ENCODE data around the gene ARL6IP4.
A peak's percentile ranks its signal among the peaks of the same experiment; 100 is the strongest.
"Not testable (repeated sequence)": the region's sequence is repeated elsewhere in the genome, so short reads cannot be mapped to it uniquely, and the experiment has no call there.

ARL6IP4 gene

GRCh38 chr12:122980183-122981035 lies at the start of gene ARL6IP4:
Gene ARL6IP4 (plus strand): TSS chr12:122980681. CDS start chr12:122981140, 459 bp downstream.
- H3K4me1 Mint-ChIP-seq (ENCODE audit: low read depth), result peaks cover 51% of the 10 kb centered on the region
- no peaks in the 10 kb centered on the region for H3K36me3 Mint-ChIP-seq
- H3K4me3 Mint-ChIP-seq, result peak within 1 kb of the TSS; percentile 91
- H3K27me3 Mint-ChIP-seq, result no peaks in the 10 kb centered on the region
- no peaks in the 10 kb centered on the region for H3K9me3 Mint-ChIP-seq (ENCODE audit: low read depth)
- H3K27ac Mint-ChIP-seq, result peak within 1 kb of the TSS; percentile 87

- Mint-ChIP-seq H3K9me3 (ENCODE audit: low read depth) (no peaks in the 10 kb centered on the region), H3K27ac (no peak overlapping the region), H3K4me1 (ENCODE audit: low read depth) (no peaks in the 10 kb centered on the region), H3K36me3 (no peaks in the 10 kb centered on the region), H3K4me3 (no peak overlapping the region), H3K27me3 (no peaks in the 10 kb centered on the region)
These were observed 48.3 kb upstream of the ARL6IP4 start for GRCh38 chr12:122932207-122932606.

GRCh38 chr12:122934722-122935121 lies 45.8 kb upstream of the ARL6IP4 start:
- H3K27ac Mint-ChIP-seq, result no peak overlapping the region
- no peaks in the 10 kb centered on the region for H3K9me3 Mint-ChIP-seq (ENCODE audit: low read depth)
- peaks cover 2% of the 10 kb centered on the region for H3K36me3 Mint-ChIP-seq
- H3K4me1 Mint-ChIP-seq (ENCODE audit: low read depth), result no peaks in the 10 kb centered on the region
- no peak overlapping the region for H3K4me3 Mint-ChIP-seq
- H3K27me3 Mint-ChIP-seq, result no peaks in the 10 kb centered on the region

- Mint-ChIP-seq H3K4me3 (no peak overlapping the region), H3K36me3 (peaks cover 2% of the 10 kb centered on the region), H3K27me3 (no peaks in the 10 kb centered on the region), H3K4me1 (ENCODE audit: low read depth) (no peaks in the 10 kb centered on the region), H3K27ac (no peak overlapping the region), H3K9me3 (ENCODE audit: low read depth) (no peaks in the 10 kb centered on the region)
These were observed 45.2 kb upstream of the ARL6IP4 start for GRCh38 chr12:122935318-122935717.

- Mint-ChIP-seq H3K4me3 (no peak overlapping the region), H3K36me3 (peaks cover 2% of the 10 kb centered on the region), H3K27me3 (no peaks in the 10 kb centered on the region), H3K27ac (no peak overlapping the region), H3K9me3 (ENCODE audit: low read depth) (no peaks in the 10 kb centered on the region), H3K4me1 (ENCODE audit: low read depth) (no peaks in the 10 kb centered on the region)
These were observed 42.8 kb upstream of the ARL6IP4 start for GRCh38 chr12:122937622-122938091.

- no peak overlapping the region for H3K27ac Mint-ChIP-seq
- H3K4me3 Mint-ChIP-seq, result no peak overlapping the region
- H3K4me1 Mint-ChIP-seq (ENCODE audit: low read depth), result no peaks in the 10 kb centered on the region
- H3K36me3 Mint-ChIP-seq, result peaks cover 2% of the 10 kb centered on the region
- no peaks in the 10 kb centered on the region for H3K27me3 Mint-ChIP-seq
- H3K9me3 Mint-ChIP-seq (ENCODE audit: low read depth), result no peaks in the 10 kb centered on the region
These were observed 41.4 kb upstream of the ARL6IP4 start for GRCh38 chr12:122939125-122939524.

GRCh38 chr12:122941351-122941750 lies 39.1 kb upstream of the ARL6IP4 start:
- not testable (repeated sequence) for H3K27ac Mint-ChIP-seq

GRCh38 chr12:122942637-122943036 lies 37.8 kb upstream of the ARL6IP4 start:
- Mint-ChIP-seq H3K4me1 (ENCODE audit: low read depth) (peaks cover 11% of the 10 kb centered on the region), H3K36me3 (peaks cover 2% of the 10 kb centered on the region), H3K9me3 (ENCODE audit: low read depth) (no peaks in the 10 kb centered on the region), H3K27ac (no peak overlapping the region), H3K4me3 (no peak overlapping the region), H3K27me3 (no peaks in the 10 kb centered on the region)

More at GRCh38 chr12:122941351-122941750, 39.1 kb upstream of the ARL6IP4 start:
- H3K9me3 Mint-ChIP-seq (ENCODE audit: low read depth); H3K27me3 Mint-ChIP-seq; H3K4me1 Mint-ChIP-seq (ENCODE audit: low read depth); H3K36me3 Mint-ChIP-seq; H3K4me3 Mint-ChIP-seq: not testable (repeated sequence)

GRCh38 chr12:122943196-122943595 lies 37.3 kb upstream of the ARL6IP4 start:
- no peaks in the 10 kb centered on the region for H3K27me3 Mint-ChIP-seq
- no peak overlapping the region for H3K27ac Mint-ChIP-seq
- H3K36me3 Mint-ChIP-seq, result peaks cover 2% of the 10 kb centered on the region
- peaks cover 11% of the 10 kb centered on the region for H3K4me1 Mint-ChIP-seq (ENCODE audit: low read depth)
- H3K9me3 Mint-ChIP-seq (ENCODE audit: low read depth), result no peaks in the 10 kb centered on the region
- no peak overlapping the region for H3K4me3 Mint-ChIP-seq

- Mint-ChIP-seq H3K4me1 (ENCODE audit: low read depth) (peaks cover 11% of the 10 kb centered on the region), H3K4me3 (no peak overlapping the region), H3K9me3 (ENCODE audit: low read depth) (no peaks in the 10 kb centered on the region), H3K36me3 (no peaks in the 10 kb centered on the region), H3K27ac (no peak overlapping the region), H3K27me3 (no peaks in the 10 kb centered on the region)
These were observed 35.6 kb upstream of the ARL6IP4 start for GRCh38 chr12:122944605-122945592.

- Mint-ChIP-seq H3K4me3 (peak overlapping the region; percentile 38), H3K27ac (no peak overlapping the region), H3K4me1 (ENCODE audit: low read depth) (peaks cover 11% of the 10 kb centered on the region), H3K36me3 (no peaks in the 10 kb centered on the region), H3K9me3 (ENCODE audit: low read depth) (no peaks in the 10 kb centered on the region), H3K27me3 (no peaks in the 10 kb centered on the region)
These were observed 33.7 kb upstream of the ARL6IP4 start for GRCh38 chr12:122946690-122947341.

GRCh38 chr12:122947352-122947792 lies 33.1 kb upstream of the ARL6IP4 start:
- Mint-ChIP-seq H3K27ac (no peak overlapping the region), H3K36me3 (no peaks in the 10 kb centered on the region), H3K4me1 (ENCODE audit: low read depth) (peaks cover 11% of the 10 kb centered on the region), H3K27me3 (no peaks in the 10 kb centered on the region), H3K4me3 (no peak overlapping the region), H3K9me3 (ENCODE audit: low read depth) (no peaks in the 10 kb centered on the region)

GRCh38 chr12:122948605-122949004 lies 31.9 kb upstream of the ARL6IP4 start:
- Mint-ChIP-seq H3K27ac (no peak overlapping the region), H3K9me3 (ENCODE audit: low read depth) (no peaks in the 10 kb centered on the region), H3K4me3 (no peak overlapping the region), H3K36me3 (no peaks in the 10 kb centered on the region), H3K27me3 (no peaks in the 10 kb centered on the region), H3K4me1 (ENCODE audit: low read depth) (peaks cover 11% of the 10 kb centered on the region)

GRCh38 chr12:122949405-122949804 lies 31.1 kb upstream of the ARL6IP4 start:
- Mint-ChIP-seq H3K27ac (no peak overlapping the region), H3K36me3 (no peaks in the 10 kb centered on the region), H3K9me3 (ENCODE audit: low read depth) (no peaks in the 10 kb centered on the region), H3K27me3 (no peaks in the 10 kb centered on the region), H3K4me3 (no peak overlapping the region), H3K4me1 (ENCODE audit: low read depth) (peaks cover 11% of the 10 kb centered on the region)
